GM18858 (cell line): ENCODE data around the gene PHC2.
"Not testable (repeated sequence)": the region's sequence is repeated elsewhere in the genome, so short reads cannot be mapped to it uniquely, and the experiment has no call there.

Experiments
- ATAC-seq: cut with Tn5 transposase; IDR thresholded peaks from one replicate; pipeline ENCODE4 v1.9.1; 2021; ENCODE audit not compliant: unreplicated experiment

PHC2 gene

DNA sequence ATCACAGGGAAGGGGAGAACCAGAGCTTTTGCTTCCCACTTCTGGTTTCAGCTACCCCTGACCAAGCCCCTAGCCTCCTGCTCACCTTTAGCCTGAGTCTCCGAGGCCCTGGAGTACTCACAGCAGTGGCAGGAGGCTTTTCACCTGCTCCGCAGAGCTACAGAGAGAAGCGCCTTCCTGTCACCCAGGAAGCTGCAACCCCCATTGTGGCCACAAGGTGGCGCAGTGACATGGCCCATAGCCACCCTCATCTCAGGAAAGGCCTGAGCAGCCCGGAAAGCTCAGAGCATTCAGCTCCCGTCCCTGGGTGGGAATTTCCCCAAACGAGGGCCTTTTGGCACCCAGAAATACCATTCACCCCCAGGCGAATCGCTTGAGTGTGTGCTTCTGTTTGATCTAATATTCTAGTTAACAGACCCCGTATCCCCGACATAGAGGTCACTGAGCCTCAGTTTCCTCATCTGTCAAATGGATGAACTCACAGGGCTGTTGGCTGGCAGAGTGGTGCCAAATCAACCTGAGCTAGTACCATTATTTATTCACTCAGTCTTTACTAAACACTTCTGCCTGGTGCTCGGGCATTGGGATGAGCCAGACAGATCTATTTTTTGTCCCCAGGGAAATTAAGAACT, 135.3 kb downstream of the PHC2 start:
- no peak for ATAC-seq

DNA sequence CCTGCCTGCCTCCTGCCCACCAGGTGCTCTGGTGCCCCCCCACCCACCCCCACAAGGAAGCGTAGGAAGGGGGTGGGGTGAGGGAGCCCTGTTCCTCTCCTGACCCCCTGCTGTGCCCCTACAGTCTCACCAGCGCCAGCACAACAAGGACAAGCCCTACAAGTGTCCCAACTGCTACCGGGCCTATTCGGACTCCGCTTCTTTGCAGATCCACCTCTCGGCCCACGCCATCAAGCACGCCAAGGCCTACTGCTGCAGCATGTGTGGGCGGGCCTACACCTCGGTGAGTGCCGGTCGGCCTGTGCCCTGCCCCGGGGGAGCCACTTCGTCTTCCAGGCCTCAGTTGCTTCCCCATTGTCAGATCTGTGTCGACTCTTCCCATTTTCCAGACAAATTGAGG, 135.9 kb downstream of the PHC2 start:
- ATAC-seq: no peak

DNA sequence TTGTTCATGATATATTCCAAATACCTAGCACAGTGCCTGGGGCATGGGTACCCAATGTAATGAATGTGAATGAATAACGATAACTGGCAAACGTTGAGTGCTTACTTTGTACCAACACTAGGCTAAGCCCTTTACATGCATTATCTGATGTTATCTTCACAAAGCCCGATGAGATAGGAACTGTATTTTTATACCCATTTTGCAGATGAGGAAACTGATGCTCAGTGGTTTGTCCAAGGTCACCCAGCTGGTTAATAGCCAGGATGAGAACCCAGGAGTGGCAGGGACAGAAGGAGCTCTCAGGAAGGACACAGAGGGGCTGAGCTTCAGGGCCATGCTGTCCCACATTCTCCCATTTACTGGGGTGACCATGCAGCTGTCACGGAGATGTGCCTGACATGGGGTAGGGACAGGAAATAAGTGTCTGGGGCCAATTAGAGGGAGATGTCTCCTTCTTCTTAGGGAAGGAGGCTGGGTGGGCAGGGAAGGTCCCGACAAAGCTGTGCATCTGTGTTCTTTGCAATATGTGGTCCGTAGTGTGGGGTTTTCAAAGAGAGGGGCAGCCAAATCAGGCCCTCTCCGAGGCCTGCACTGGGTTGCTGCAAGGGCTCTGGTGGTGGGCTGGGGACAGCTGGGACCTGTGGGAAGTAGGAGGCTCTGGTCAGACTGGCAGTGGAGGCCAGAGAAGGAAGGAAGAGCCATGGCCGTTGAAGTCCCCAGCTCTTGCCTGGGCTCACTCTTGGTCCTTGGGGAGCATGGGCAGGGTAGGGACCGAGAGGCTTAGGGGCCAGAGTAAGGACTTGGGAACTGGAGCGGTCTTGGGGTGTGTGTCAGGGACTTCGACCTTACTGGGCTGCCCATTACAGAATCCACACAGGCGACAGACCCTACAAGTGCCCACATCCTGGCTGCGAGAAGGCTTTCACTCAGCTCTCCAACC, 136.6 kb downstream of the PHC2 start:
- ATAC-seq: no peak

- ATAC-seq: no peak
Measured at GRCh38 chr1:33292726-33293340, 138.1 kb downstream of the PHC2 start.

DNA sequence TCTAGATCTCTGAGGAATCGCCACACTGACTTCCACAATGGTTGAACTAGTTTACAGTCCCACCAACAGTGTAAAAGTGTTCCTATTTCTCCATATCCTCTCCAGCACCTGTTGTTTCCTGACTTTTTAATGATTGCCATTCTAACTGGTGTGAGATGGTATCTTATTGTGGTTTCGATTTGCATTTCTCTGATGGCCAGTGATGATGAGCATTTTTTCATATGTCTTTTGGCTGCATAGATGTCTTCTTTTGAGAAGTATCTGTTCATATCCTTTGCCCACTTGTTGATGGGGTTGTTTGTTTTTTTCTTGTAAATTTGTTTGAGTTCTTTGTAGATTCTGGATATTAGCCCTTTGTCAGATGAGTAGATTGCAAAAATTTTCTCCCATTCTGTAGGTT, 140.3 kb downstream of the PHC2 start:
- not testable (repeated sequence) for ATAC-seq

DNA sequence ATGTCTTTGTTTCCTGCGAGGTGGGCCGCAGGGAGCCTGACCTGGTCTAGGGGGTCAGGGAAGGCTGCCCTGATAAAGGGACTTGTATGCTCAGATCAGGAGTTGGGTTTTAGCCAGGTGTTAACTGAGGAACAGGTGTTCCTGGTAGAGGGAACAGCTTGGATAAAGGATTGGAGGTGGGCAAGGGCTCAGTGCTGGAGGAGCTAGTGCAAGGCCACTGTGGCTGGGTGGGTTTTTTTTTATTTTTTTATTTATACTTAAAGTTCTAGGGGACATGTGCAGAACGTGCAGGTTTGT, 141.1 kb downstream of the PHC2 start:
- ATAC-seq: no peak

DNA sequence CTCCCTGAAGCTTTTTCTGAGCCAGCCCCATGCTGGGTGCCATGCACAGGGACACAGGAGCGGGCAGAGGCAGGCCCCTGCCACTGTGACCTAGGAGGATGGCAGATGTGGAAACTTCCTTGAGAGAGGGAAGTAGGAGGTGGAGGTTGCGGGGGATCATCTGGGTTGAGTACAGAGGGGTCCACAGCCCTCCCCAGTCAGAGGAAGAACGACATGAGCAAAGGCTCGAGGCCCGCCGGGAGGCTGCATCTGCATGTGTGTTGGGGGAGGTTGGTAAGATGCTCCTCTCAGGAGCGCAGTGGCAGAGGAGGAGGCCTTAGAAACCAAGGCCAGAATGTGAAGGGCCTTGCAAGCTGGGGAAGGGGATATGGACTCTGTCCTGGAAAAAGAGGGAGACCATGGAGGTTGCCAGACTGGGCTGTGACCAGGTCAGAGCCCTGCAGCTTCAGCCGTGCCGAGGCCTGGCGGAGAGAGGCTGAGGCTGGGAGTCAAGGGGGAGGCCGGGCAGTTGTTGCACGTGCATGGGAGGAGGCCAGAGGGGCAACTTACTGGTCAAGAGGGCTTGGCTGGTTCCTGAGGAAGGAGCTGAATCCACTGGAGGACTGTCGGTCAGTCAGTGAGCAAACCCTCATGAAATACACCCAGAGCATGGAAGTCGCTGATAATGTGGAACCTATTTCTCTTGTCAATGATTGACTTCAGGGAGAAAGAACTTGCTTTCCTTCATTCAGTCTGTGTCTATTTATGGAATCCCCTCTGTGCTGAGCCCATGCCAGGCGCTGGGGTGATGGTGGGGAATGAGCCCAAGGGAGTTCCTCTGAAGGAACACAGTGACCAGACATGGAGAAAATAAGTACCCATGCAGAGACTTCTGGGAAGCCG, 141.7 kb downstream of the PHC2 start:
- no peak for ATAC-seq

GRCh38 chr1:33287317-33287716, 143.6 kb downstream of the PHC2 start:
- ATAC-seq: no peak

DNA sequence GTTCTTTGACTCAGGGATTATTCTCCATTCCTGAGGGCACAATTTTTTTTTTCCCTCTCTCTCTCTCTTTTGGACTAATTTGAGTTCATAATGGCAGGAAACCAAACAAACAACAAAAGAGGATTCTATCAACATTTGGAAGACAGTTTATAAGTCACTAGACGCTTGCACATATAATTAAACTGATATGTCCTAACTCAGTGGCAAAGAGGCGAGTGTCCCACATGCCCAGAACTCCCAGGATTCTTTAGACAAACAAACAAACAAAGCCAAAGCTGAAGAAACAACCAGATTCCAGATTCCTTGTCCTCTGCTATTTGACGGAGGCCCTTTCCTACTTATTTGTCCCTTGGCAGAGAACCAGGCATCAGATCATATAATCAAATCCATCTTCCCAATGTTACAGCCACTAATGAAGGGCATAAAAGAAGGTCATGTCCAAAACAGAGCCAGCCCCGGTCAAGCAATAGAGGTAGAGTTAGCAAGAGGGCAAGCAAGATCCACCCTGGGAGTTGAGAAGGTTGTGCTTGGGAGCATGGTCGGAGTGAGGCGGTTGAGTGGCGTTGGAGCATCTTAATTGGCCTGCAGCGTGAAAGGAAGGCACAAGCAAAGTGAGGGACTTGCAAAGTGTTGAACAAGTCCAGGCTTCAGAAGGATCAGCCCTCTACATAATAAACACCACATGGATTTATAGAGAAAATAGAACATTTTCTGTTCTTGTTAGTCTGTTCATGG, 144.3 kb downstream of the PHC2 start:
- ATAC-seq: no peak

DNA sequence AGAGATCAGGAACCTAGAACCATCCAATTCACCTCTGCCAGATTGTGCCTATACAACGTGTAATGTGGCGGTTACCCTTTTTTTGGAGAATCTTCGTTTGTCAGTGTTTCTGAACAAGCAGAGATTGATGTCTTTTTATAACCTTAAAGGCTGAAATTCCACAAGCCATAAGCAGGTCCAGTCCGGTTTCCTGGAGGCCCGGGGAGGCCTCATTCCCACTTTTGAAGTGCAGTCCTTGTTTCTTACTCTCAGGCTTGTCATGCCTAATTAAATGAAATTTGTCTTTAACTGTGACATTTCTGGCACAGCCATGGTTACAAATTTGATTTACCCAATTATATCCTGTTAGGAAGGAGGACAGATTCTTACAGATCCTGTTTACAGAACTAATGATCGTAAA, 146.8 kb downstream of the PHC2 start:
- ATAC-seq: no peak

DNA sequence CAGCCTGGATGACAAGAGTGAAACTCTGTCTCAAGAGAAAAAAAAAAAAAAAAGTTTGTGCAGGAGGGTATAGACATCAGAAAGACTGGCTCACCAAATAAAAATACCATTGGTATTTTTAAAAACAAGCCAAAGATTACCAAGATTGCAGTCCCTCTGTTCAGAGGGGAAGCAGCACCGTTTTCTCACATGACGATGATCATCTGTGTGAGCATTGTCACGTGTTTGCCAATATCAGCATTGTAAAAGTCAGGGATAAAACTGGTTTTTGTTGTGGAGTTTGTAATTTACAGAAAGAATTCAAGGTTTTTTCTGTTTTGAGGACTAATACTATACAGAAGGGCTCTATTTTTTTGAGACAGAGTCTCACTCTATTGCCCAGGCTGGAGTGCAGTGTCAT, 148.1 kb downstream of the PHC2 start:
- no peak for ATAC-seq

- no peak for ATAC-seq
Measured at GRCh38 chr1:33281554-33282303, 149.2 kb downstream of the PHC2 start.

- no peak for ATAC-seq
Measured at GRCh38 chr1:33280091-33280661, 150.7 kb downstream of the PHC2 start.

GRCh38 chr1:33277488-33278084, 153.3 kb downstream of the PHC2 start:
- no peak for ATAC-seq

DNA sequence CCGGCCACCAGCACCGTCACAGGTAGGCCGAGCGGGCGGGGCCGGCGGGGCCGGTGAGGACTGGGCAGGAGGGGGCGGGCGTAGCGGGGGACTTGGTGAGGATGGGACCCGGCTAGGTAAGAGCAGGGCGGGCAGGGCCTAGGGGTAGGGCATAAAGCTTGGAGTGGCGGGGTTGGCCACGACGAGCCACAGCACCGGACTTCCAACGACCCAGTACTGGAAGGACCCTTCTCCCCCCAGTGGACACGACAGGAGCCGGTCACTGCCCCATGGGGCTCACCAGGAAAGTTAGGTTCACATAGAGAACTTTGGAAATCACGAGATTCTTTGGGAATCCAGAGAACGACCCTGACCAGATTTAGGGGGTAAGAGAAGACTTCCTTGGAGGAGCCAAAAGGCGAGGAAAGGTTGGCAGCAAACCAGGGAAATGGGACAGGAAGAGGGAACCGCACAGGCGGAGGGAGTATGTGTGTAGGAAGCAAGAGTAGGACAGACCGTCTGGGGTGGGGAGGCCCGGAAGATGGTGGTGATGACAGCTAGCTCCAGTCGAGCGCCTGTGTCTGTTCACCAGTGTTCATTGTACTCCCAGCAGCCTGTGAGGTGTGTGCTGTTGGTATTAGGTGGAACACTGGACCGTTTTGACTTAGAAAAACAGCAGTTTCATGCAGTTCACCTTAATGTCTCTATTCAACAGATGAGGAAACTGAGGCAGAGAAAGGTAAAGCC, 154.2 kb downstream of the PHC2 start:
- no peak for ATAC-seq

GRCh38 chr1:33275706-33276572, 155.0 kb downstream of the PHC2 start:
- no peak for ATAC-seq

DNA sequence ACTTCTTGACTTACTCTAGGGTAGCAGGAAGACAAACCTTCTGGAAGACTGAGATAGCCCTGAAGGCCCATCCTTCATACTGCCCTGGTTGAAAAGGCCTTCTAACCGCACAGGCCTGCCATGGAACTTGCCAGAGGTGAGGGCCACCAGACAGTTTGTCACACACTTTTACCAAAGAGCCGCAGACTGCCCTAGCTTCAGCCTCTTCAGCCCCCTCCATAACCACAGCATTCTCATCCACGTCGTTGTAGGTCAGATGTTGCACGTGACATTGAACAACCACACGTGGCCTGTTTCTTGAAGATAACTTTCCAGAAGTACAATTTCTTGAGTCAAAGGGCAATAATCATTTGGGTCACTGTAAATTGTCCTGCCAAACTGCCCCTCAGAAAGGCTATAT, 155.7 kb downstream of the PHC2 start:
- no peak for ATAC-seq
